ENCODE measurements around the gene CALML6. TPM values are rescaled to one million over a fixed set of nuclear protein-coding genes. Genes with fewer than 3 reads are reported as not detected.

Gene CALML6
- polyA plus RNA-seq, 1 donor, result 1.8 TPM

DNA sequence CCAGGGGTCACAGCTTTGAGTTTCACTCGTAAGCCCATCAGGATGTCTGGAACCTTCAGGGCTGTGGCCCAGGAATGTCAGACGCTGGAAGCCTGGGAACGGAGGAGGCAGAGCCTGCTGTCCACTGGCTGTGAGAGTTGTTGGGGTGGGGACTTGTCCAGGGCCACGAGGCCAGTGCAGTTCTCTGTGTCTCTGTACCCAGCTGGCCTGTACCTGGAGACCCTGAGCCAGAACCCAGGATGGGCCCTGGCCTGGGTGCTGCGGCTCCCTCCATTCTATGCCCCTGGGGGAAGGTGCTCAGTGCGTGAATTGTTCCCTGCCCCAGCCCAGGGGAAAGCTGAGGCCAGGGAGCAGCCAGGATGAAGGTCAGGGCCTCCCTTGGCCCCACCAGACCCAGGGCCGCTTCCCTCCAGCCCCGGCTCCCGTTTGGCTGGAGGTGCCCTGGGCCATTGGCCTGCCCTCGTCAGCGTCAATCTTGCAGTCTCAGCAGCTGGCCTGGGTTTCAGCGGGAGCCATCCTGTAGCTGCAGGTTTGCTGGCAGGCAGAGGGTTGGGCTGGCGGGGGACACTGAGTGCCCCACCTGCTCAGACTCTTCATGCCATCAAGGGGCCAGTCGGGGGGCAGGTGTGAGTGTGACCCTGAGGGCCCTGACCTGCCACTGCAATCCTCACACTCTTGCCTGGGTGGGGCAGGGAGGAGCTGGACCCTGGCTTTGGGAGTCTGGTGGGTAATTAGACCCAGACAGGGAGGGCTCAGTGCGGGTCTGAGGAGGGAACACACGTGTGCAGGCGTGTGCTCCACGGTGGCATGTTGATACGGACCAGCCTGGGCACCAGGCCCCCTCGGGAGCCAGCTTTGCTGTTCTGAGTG is 724 bp upstream of the CALML6 start:
- no CpG with 5 or more reads among the region's 20 CpGs for WGBS (ENCODE audit: insufficient coverage, low lambda C conversion rate)
- DNase-seq, result peak; percentile 47 to 74
- Histone ChIP-seq H3K36me3 (ENCODE audit: control insufficient read depth, insufficient read depth, low read length) (no peaks in the 10 kb centered on the region), H3K27ac (ENCODE audit: low read length) (peak overlapping the region; percentile 63), H3K4me1 (ENCODE audit: control insufficient read depth, insufficient read depth, low read length) (peaks cover 26% of the 10 kb centered on the region), H3K9me3 (ENCODE audit: control insufficient read depth, low read depth, low read length) (peaks cover 2% of the 10 kb centered on the region), H3K4me3 (ENCODE audit: low read length) (no peak overlapping the region), H3K27me3 (ENCODE audit: control insufficient read depth, insufficient read depth, low read length) (no peaks in the 10 kb centered on the region)

DNA sequence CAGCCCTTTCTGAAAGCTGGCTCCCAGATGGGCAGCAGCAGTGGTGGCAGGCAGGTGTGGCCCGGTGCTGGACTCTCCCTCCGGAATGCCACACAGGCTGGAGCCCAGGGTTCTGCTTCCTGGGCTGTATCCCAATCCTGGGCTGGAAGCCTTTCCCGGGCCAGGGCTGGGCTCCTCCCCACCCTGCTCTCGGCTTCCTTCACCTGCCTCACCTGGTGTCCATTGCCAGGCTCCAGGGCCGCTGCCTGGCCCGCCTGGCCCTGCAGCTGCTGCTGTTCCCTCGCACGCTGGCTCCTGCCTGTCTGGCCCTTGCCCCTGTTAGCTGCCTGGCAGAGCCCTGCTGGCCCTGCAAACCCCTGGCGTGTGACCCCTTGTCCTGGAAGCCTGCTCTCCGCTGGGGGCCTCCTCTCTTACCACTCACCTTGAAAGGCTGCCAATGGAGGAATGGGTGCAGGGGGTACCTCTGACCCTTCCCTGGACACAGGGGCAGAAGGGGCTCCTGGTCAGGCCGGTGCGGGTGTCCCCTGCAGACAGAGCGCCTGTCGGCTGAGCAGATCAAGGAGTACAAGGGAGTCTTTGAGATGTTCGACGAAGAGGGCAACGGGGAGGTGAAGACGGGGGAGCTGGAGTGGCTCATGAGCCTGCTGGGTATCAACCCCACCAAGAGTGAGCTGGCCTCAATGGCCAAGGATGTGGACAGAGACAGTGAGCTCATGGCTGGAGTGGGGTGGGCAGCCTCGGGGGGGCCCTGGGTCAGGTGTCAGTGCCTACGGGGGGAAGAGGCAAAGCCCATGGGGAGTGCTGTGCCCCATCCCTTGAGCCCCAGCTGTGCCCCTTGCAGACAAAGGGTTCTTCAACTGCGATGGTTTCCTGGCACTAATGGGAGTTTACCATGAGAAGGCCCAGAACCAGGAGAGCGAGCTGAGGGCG is 1.1 kb downstream of the CALML6 start:
- peaks cover 5% of the 10 kb centered on the region for H3K9me3 ChIP-seq (ENCODE audit: control insufficient read depth, low read depth, low read length)
- H3K4me1 ChIP-seq (ENCODE audit: control insufficient read depth, insufficient read depth, low read length), result peaks cover 37% of the 10 kb centered on the region
- no peaks in the 10 kb centered on the region for H3K36me3 ChIP-seq (ENCODE audit: control insufficient read depth, insufficient read depth, low read length)
- no peaks in the 10 kb centered on the region for H3K27me3 ChIP-seq (ENCODE audit: control insufficient read depth, insufficient read depth, low read length)
- WGBS (ENCODE audit: insufficient coverage, low lambda C conversion rate), result no CpG with 5 or more reads among the region's 23 CpGs
- H3K4me3 ChIP-seq (ENCODE audit: low read length), result no peak overlapping the region
- H3K27ac ChIP-seq (ENCODE audit: low read length), result no peak overlapping the region
- DNase-seq, result no peak

DNA sequence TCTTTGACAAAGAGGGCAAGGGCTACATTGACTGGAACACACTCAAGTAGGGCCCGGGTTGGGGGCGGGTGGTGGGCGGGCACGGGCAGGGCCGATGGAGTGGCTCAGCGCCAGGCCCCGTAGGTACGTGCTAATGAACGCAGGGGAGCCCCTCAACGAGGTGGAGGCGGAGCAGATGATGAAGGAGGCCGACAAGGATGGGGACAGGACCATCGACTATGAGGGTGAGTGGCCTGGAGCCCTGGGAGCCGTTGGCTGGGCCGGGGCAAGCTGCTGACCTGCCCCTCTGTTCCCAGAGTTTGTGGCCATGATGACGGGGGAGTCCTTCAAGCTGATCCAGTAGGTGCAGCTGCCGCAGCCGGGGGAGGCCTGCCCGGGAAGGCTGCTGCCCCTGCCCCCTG is 1.8 kb downstream of the CALML6 start:
- no peak for DNase-seq
- H3K4me1 ChIP-seq (ENCODE audit: control insufficient read depth, insufficient read depth, low read length), result peaks cover 44% of the 10 kb centered on the region
- no peak overlapping the region for H3K27ac ChIP-seq (ENCODE audit: low read length)
- no peaks in the 10 kb centered on the region for H3K36me3 ChIP-seq (ENCODE audit: control insufficient read depth, insufficient read depth, low read length)
- H3K9me3 ChIP-seq (ENCODE audit: control insufficient read depth, low read depth, low read length), result peaks cover 5% of the 10 kb centered on the region
- H3K4me3 ChIP-seq (ENCODE audit: low read length), result no peak overlapping the region
- no CpG with 5 or more reads among the region's 19 CpGs for WGBS (ENCODE audit: insufficient coverage, low lambda C conversion rate)
- no peaks in the 10 kb centered on the region for H3K27me3 ChIP-seq (ENCODE audit: control insufficient read depth, insufficient read depth, low read length)

DNA sequence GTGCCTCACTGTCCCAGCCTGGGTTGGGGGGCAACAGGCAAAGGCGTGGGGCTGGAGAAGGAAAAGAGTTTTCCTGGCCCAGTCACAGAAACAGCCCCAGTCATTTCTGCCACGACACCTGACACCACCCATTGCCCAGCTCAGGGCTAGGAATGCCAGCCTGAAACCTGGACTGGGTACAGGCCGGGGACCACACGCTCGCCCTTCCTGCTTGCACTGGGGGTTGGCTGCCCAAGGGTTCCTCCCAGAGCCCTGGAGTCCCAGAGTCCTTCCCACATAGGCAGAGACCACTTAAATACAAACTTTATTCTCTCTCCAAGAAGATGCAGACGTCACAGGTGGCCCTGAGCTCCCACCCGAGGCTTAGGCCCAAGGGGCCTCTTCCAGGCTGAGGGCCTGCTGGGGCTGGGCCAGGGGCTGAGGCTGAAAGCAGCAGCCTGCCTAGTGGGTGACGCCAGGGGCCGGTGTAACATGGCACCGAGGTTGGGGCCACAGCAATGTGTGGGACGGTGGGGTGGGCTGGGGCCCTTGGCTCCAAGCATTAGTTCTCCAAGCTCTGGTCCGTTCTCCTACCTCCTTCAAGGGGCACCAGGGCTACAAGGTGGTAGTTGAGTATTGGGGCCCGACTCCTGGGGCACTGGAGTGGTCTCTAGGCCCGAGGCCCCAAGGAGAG is 2.4 kb downstream of the CALML6 start:
- H3K27ac ChIP-seq (ENCODE audit: low read length), result no peak overlapping the region
- WGBS (ENCODE audit: insufficient coverage, low lambda C conversion rate), result no CpG with 5 or more reads among the region's 14 CpGs
- no peak overlapping the region for H3K4me3 ChIP-seq (ENCODE audit: low read length)
- H3K36me3 ChIP-seq (ENCODE audit: control insufficient read depth, insufficient read depth, low read length), result no peaks in the 10 kb centered on the region
- H3K4me1 ChIP-seq (ENCODE audit: control insufficient read depth, insufficient read depth, low read length), result peaks cover 50% of the 10 kb centered on the region
- DNase-seq, result no peak
- H3K9me3 ChIP-seq (ENCODE audit: control insufficient read depth, low read depth, low read length), result peaks cover 5% of the 10 kb centered on the region
- no peaks in the 10 kb centered on the region for H3K27me3 ChIP-seq (ENCODE audit: control insufficient read depth, insufficient read depth, low read length)

DNA sequence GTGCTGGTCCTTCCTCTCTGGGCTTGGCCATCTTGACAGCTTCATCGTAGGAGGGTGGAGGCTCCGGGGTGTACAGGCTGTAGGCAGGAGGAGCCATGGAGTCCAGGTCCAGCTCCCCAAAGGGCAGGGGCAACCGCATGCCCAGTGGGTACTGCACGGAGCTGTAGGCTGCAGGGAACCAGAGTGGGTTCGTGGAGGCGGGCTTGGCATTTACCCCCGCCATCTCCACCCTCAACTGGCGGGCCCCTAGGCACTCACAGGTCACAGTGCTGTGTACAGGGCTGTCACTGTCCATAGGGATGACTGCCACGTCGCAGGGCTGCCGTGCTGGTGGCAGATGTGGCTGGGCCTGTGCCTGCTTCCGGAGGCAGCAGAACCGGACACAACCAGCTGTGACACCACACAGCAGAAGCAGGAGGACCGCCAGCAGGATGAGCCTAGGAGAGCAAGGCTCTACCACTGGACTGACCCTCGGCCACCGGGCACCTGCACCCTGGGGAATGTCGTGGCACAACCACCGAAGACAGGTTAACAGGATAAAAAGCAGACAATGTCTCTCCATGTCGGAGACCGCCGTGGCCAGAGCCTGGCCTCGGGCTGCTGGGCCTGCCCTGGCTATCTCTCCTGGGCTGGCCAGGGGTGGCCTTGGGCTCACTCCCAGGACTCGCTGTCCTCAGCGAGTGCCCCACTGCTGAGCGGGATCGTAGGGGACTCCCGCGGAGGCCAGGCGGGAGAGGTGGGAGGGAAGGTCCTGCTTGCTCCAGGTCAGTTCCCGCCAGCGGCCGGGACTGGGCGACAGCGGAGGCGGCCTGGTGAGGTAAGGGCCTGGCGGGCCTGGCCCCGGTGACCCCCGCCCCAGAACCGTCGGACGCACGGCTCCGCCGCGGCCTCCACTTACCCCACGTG is 3.2 kb downstream of the CALML6 start:
- Histone ChIP-seq H3K27ac (ENCODE audit: low read length) (peak overlapping the region; percentile 63), H3K27me3 (ENCODE audit: control insufficient read depth, insufficient read depth, low read length) (no peaks in the 10 kb centered on the region), H3K36me3 (ENCODE audit: control insufficient read depth, insufficient read depth, low read length) (no peaks in the 10 kb centered on the region), H3K4me1 (ENCODE audit: control insufficient read depth, insufficient read depth, low read length) (peaks cover 58% of the 10 kb centered on the region), H3K9me3 (ENCODE audit: control insufficient read depth, low read depth, low read length) (peaks cover 5% of the 10 kb centered on the region), H3K4me3 (ENCODE audit: low read length) (peak overlapping the region; percentile 40)
- DNase-seq, result no peak
- WGBS (ENCODE audit: insufficient coverage, low lambda C conversion rate), result no CpG with 5 or more reads among the region's 46 CpGs

DNA sequence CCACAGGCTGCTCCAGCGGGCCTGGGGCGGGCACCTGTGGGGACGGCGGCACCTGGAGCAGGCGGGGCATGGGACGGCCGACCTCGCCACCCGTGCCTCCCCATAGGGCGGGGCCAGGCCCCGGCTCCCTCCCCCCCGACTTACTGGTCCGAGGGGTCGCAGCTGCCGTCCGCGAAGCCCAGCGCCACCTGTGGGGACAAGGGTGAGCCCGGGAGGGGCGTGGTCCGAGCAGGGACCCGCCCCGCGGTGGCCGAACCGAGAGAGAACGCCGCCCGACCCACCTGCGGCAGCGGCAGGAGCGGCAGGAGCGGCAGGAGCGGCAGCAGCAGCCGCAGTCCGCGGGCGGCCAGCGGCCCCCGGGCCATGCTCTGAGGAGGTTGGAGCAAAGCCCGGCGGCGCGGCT is 3.8 kb downstream of the CALML6 start, which contains the start of gene TMEM52:
TSS of gene TMEM52 (minus strand) at position 379 of the 403 bp plus-strand sequence. CDS start at position 365, 14 bp downstream.
- no peaks in the 10 kb centered on the region for H3K27me3 ChIP-seq (ENCODE audit: control insufficient read depth, insufficient read depth, low read length)
- no CpG with 5 or more reads among the region's 44 CpGs for WGBS (ENCODE audit: insufficient coverage, low lambda C conversion rate)
- peak within 1 kb of the TSS; percentile 40 for H3K4me3 ChIP-seq (ENCODE audit: low read length)
- peaks cover 5% of the 10 kb centered on the region for H3K9me3 ChIP-seq (ENCODE audit: control insufficient read depth, low read depth, low read length)
- no peak for DNase-seq
- H3K36me3 ChIP-seq (ENCODE audit: control insufficient read depth, insufficient read depth, low read length), result no peaks in the 10 kb centered on the region
- H3K4me1 ChIP-seq (ENCODE audit: control insufficient read depth, insufficient read depth, low read length), result peaks cover 60% of the 10 kb centered on the region
- H3K27ac ChIP-seq (ENCODE audit: low read length), result peak within 1 kb of the TSS; percentile 63

DNA sequence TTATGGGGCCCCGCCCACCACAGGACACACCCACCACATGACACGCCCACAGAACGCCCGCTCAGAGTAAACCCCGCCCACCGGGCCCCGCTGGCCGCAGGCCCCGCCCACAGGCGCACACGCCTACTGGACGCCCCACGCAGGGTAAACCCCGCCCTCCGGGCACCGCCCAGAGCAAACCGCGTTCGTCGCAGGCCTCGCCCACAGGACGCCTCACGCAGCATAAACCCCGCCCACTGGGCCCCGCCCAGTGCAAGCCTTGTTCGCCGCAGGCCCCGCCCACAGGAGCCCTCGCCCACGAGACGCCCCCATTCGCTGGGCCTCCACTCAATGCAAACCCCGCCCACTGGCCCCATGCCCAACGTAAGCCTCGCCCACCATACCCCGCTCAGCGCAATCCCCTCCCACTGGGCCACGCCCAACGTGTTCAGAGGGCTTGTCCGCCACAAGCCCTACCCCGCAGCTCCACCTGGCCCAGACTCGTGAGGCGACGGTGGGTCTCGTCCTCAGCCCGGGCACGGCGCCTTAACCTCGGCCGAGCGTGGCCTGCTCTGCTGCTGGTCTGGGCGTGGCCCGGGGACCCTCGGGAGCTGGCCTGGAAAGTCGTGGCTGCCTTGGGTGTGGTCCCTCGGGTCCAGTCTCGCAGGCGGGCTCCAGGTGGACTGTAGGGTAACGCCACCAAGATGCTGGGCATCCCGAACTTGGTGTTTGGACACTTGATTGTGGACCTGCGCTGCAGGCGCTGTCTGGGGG is 4.4 kb downstream of the CALML6 start:
- Histone ChIP-seq H3K27ac (ENCODE audit: low read length) (peak overlapping the region; percentile 59), H3K36me3 (ENCODE audit: control insufficient read depth, insufficient read depth, low read length) (no peaks in the 10 kb centered on the region), H3K27me3 (ENCODE audit: control insufficient read depth, insufficient read depth, low read length) (no peaks in the 10 kb centered on the region), H3K4me3 (ENCODE audit: low read length) (peak overlapping the region; percentile 40), H3K4me1 (ENCODE audit: control insufficient read depth, insufficient read depth, low read length) (peaks cover 54% of the 10 kb centered on the region), H3K9me3 (ENCODE audit: control insufficient read depth, low read depth, low read length) (peaks cover 5% of the 10 kb centered on the region)
- DNase-seq, result peak; percentile 99 to 100
- no CpG with 5 or more reads among the region's 62 CpGs for WGBS (ENCODE audit: insufficient coverage, low lambda C conversion rate)

DNA sequence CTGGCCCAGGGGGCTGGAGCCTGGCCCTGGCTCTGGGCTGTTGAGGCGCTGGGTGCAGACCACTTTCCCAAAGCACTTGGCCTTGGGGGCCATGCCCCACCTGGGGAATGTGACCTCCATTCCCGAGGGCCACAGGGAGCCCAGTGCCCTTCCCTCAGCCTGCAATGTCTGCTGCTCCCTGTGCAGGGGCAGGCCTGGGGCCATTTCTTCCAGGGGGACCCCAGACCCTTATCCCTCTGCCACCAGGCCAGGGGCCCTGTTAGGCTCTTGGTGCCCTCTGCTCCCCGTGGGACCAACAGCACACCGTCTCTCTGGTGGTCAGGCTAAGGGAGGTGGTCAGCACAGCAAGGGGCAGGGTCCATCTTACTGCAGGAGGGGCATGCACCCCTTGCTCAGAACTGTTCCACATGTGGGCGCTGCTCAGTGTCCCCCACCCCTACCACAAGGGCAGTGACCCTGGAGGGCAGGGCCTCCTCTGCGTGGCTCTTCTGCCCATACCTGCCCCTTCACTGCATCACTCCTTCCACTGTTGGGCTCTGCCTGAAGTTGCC is 5.1 kb downstream of the CALML6 start:
- Histone ChIP-seq H3K27me3 (ENCODE audit: control insufficient read depth, insufficient read depth, low read length) (no peaks in the 10 kb centered on the region), H3K4me1 (ENCODE audit: control insufficient read depth, insufficient read depth, low read length) (peaks cover 50% of the 10 kb centered on the region), H3K9me3 (ENCODE audit: control insufficient read depth, low read depth, low read length) (peaks cover 5% of the 10 kb centered on the region), H3K27ac (ENCODE audit: low read length) (peak overlapping the region; percentile 59), H3K4me3 (ENCODE audit: low read length) (peak overlapping the region; percentile 19), H3K36me3 (ENCODE audit: control insufficient read depth, insufficient read depth, low read length) (no peaks in the 10 kb centered on the region)
- no CpG with 5 or more reads among the region's 6 CpGs for WGBS (ENCODE audit: insufficient coverage, low lambda C conversion rate)
- no peak for DNase-seq
